OCI-LY1 (cell line): ENCODE data around the gene GLRB.

ENCODE experiments used
- EZH2 ChIP-seq: fragments of 200-600 bp; sonication (generic), shearing (Covaris generic); IDR thresholded peaks from 2 replicates; pipeline ENCODE4 v1.8.0; 2017; ENCODE audit warnings: borderline replicate concordance, mixed run types, mild to moderate bottlenecking, antibody characterized with exemption, low read length, moderate library complexity, mixed read lengths
- TF ChIP-seq, protein P1 (sequence below): fragments of 200-600 bp; sonication (generic), shearing (Covaris generic); IDR thresholded peaks from 2 replicates; pipeline ENCODE4 v1.5.1; 2017; ENCODE audit warnings: mild to moderate bottlenecking, antibody characterized with exemption, low read length, moderate library complexity, mixed read lengths

DNA sequence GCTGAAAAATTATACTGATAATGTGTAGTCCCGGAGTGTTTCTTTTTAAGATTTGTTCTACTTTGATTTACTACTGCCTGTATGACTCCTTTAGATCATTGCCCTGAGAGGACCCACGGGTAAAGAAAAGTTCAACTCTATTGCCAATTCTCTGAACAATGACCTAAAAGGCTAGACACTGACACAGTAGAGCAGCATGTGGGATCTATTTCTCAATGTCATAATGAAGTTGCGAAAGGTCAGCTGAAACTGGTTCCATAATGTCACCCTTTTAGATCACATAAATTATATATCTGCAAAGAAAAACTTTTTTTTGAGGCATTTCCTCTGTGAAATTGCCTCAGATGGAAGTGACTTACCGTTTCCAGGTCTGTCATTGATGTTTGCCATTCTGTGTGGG is 67.4 kb downstream of the GLRB start:
- TF ChIP-seq, protein P1, sequence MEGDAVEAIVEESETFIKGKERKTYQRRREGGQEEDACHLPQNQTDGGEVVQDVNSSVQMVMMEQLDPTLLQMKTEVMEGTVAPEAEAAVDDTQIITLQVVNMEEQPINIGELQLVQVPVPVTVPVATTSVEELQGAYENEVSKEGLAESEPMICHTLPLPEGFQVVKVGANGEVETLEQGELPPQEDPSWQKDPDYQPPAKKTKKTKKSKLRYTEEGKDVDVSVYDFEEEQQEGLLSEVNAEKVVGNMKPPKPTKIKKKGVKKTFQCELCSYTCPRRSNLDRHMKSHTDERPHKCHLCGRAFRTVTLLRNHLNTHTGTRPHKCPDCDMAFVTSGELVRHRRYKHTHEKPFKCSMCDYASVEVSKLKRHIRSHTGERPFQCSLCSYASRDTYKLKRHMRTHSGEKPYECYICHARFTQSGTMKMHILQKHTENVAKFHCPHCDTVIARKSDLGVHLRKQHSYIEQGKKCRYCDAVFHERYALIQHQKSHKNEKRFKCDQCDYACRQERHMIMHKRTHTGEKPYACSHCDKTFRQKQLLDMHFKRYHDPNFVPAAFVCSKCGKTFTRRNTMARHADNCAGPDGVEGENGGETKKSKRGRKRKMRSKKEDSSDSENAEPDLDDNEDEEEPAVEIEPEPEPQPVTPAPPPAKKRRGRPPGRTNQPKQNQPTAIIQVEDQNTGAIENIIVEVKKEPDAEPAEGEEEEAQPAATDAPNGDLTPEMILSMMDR: no peak
- no peak for TF ChIP-seq EZH2
